Lower leg skin (tissue), 4 donors: ENCODE measurements around the gene KLK4. TPM values are rescaled to one million over a fixed set of nuclear protein-coding genes. Genes with fewer than 3 reads are reported as not detected.
"Not testable (repeated sequence)": the region's sequence is repeated elsewhere in the genome, so short reads cannot be mapped to it uniquely, and the experiment has no call there.

ENCODE experiments used
- DNase-seq, 2 donors: peaks; one replicate each; pipeline ENCODE4 v3.0.0-alpha.2; 2019; ENCODE audit warnings: low spot score in 2 of 2
- H3K4me3 ChIP-seq: fragments of 200-600 bp; sonication (generic); 2 replicates; pipeline ENCODE4 v1.5.1; 2017; ENCODE audit warnings: mild to moderate bottlenecking, low read depth; ENCODE audit not compliant: poor library complexity, severe bottlenecking
- CTCF ChIP-seq, 3 donors: fragments of 450-650 bp; IDR thresholded peaks; one replicate each; pipeline ENCODE4 v1.5.1; 2016; ENCODE audit warnings: antibody characterized with exemption in 3 of 3, mild to moderate bottlenecking in 3 of 3, moderate library complexity in 2 of 3
- POLR2A ChIP-seq, 2 donors: fragments of 450-650 bp; IDR thresholded peaks; one replicate each; pipeline ENCODE4 v1.6.1; 2016 to 2017; ENCODE audit warnings: antibody characterized with exemption in 2 of 2, mild to moderate bottlenecking in 1 of 2, moderate library complexity in 1 of 2
- WGBS, 2 donors: methylation state at CpG; one replicate each; pipeline ENCODE4 v1.1.5; 2018; 5-methylcytosine and 5-hydroxymethylcytosine counted together
- intact Hi-C: fragments of 100-400 bp; cut with DNase I; formaldehyde crosslinking; loops from one replicate; pipeline ENCODE4 v1.15.0; 2023; ENCODE audit warnings: low total_unique reads
- total RNA-seq, 4 donors: library from RNA; depleted of rRNA; stranded (reverse); fragments of >200 nt; gene quantifications; one replicate each; pipeline ENCODE4 v1.1.0, GENCODE V29; 2016

The KLK4 gene
- total RNA-seq, 4 donors from 2014 or later, result 0.47 to 0.84 (median 0.74) TPM

DNA sequence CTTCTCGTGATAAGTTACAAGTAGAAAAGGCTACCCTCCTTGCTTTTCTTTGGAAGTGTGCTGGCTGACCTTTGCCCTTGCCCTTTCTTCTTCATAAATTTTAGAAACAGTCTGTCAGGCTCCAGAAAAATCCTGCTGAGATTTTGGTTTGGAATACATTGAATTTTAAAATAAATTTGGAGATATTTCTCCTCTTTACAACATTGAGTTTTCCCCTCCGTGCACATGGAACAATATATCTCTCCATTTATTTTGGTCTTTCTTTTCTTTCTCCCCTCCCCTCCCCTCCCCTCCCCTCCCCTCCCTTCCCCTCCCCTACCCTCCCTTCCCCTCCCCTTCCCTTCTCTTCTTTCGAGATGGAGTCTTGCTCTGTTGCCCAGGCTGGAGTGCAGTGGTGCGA lies 8.6 kb downstream of the KLK4 start:
- whole genome bisulfite sequencing, 2 donors, result 63 to 75% methylated on average over 4 of the region's 4 CpGs
- intact Hi-C loops, result no loop called here
- no peak for TF ChIP-seq POLR2A (IDR thresholded peaks at IDR 0.05)
- TF ChIP-seq CTCF (IDR thresholded peaks at IDR 0.05), result no peak
- DNase-seq, result no peak
- H3K4me3 ChIP-seq, result no peak overlapping the region

GRCh38 chr19:50899569-50899968 lies 11.6 kb downstream of the KLK4 start:
- no peak for DNase-seq
- WGBS, 2 donors, result 79 to 83% methylated on average over 3 of the region's 3 CpGs
- intact Hi-C loops, result no loop called here

GRCh38 chr19:50898018-50898417 lies 13.2 kb downstream of the KLK4 start:
- WGBS, 2 donors, result 74 to 80% methylated on average over 4 of the region's 4 CpGs
- DNase-seq, result no peak
- no peak for TF ChIP-seq POLR2A (IDR thresholded peaks at IDR 0.05)
- intact Hi-C loops, result no loop called here
- no peak overlapping the region for H3K4me3 ChIP-seq

More at GRCh38 chr19:50899569-50899968, 11.6 kb downstream of the KLK4 start:
- TF ChIP-seq POLR2A (IDR thresholded peaks at IDR 0.05), result no peak
- no peak for TF ChIP-seq CTCF (IDR thresholded peaks at IDR 0.05)
- no peak overlapping the region for H3K4me3 ChIP-seq

- TF ChIP-seq POLR2A (IDR thresholded peaks at IDR 0.05) (no peak), CTCF (IDR thresholded peaks at IDR 0.05) (no peak)
- intact Hi-C loops, result no loop called here
- WGBS, 2 donors, result 53 to 65% methylated on average over 3 of the region's 3 CpGs
- H3K4me3 ChIP-seq, result no peak overlapping the region
- DNase-seq, result no peak
Observed at GRCh38 chr19:50897612-50898011, 13.6 kb downstream of the KLK4 start.

DNA sequence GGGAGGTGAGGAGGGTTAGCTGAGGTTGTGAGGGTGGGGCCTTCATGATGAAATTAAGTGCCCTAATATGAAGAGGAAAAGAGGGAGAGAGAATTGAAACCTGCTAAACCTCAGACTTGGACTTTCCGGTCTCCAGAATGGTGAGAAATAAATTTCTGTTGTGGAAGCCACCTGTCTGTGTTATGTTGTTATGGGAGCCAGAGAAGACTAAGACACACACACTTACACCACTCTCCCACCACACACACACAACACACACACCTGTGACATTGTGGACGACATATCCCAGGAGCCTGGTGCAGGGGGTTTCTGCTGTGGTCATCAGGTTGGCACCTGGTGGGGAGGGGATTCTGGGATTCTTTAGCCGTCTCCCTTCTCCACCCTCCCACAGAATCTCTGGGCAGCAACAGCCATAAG lies 14.0 kb downstream of the KLK4 start:
- H3K4me3 ChIP-seq, result no peak overlapping the region
- TF ChIP-seq CTCF (IDR thresholded peaks at IDR 0.05) (no peak), POLR2A (IDR thresholded peaks at IDR 0.05) (no peak)
- intact Hi-C loops, result no loop called here
- DNase-seq, result no peak
- WGBS, 2 donors, result 44 to 58% methylated on average over 3 of the region's 3 CpGs

GRCh38 chr19:50896591-50897190 lies 14.5 kb downstream of the KLK4 start:
- intact Hi-C loops, result no loop called here
- no peak overlapping the region for H3K4me3 ChIP-seq
- WGBS, 2 donors, result 66 to 68% methylated on average over 6 of the region's 6 CpGs
- DNase-seq, result peak in 1 of 2 donors; percentile 63
- TF ChIP-seq POLR2A (IDR thresholded peaks at IDR 0.05), result no peak
- TF ChIP-seq CTCF (IDR thresholded peaks at IDR 0.05), result no peak

DNA sequence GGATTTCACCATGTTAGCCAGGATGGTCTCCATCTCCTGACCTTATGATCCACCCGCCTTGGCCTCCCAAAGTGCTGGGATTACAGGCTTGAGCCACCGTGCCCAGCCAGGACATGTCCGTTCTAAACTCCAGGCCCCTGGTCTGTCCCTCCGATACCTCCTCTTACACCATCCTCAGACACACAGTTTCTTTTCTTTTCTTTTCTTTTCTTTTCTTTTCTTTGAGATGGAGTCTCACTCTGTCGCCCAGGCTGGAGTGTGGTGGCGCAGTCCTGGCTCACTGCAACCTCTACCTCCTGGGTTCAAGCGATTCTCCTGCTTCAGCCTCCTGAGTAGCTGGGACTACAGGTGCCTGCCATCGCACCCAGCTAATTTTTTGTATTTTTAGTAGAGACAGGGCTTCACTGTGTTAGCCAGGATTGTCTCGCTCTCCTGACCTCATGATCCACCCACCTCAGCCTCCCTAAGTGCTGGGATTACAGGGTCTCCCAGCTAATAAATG lies 15.1 kb downstream of the KLK4 start:
- intact Hi-C loops, DNase-seq, H3K4me3 ChIP-seq: not testable (repeated sequence)
- WGBS, 2 donors, result 89% methylated on average over 9 of the region's 9 CpGs
